K562 (cell line): ENCODE measurements around the gene CA6. TPM values are rescaled to one million over a fixed set of nuclear protein-coding genes. Genes with fewer than 3 reads are reported as not detected.

Source experiments
- ATAC-seq: fragments of 200-7000 bp; cut with Tn5 transposase; 3 replicates; pipeline ENCODE4 v1.9.1; 2020; ENCODE audit warnings: moderate library complexity
- BruUV-seq: library from RNA; stranded (reverse); fragments of 400-500 nt; replicated peaks from 2 replicates; lab custom pipeline; 2021; lab: Mats Ljungman, UMichigan
- CTCF ChIA-PET: fragments of 300-600 bp; formaldehyde crosslinking; extraction: SDS; loops from one replicate; lab custom pipeline; 2021; ENCODE audit warnings: low intra/inter-chr PET ratio; lab: Yijun Ruan, JAX
- POLR2A ChIA-PET: fragments of 300-600, 350-650 bp; sonication (Branson Sonifier 250); formaldehyde crosslinking; extraction: SDS; loops from one replicate; lab custom pipeline; 2021; ENCODE audit warnings: antibody characterized with exemption, inconsistent platforms; lab: Yijun Ruan, JAX
- DNase-seq, 4 experiments: peaks; one replicate each; pipeline versions ENCODE4 v3.0.0 to v3.0.0-alpha.2; 2011 to 2018; ENCODE audit warnings: low spot score in 3 of 4, mixed read lengths in 3 of 4; ENCODE audit errors: extremely low read depth in 1 of 4
- FAIRE-seq: peaks from 2 replicates; lab custom pipeline; 2011; peaks lifted over from hg19 to GRCh38; lab: Jason Lieb, UNC
- H2AFZ ChIP-seq: 2 replicates; pipeline ENCODE4 v1.6.0; 2011; ENCODE audit warnings: low read depth, low read length, control low read depth, inconsistent platforms
- H3K27ac ChIP-seq: fragments of 200-600 bp; 3 replicates; pipeline ENCODE4 v1.8.0; 2011; ENCODE audit warnings: low read depth, mild to moderate bottlenecking, control low read depth, inconsistent platforms, low read length, moderate library complexity, mixed read lengths; ENCODE audit errors: extremely low read depth
- H3K27me3 ChIP-seq, 2 experiments: fragments of 300-600 bp in 1 of 2; 2 replicates in 1 of 2; 3 replicates in 1 of 2; pipeline versions ENCODE4 v1.6.0 to v1.8.0; 2011; ENCODE audit warnings: inconsistent platforms in 2 of 2, low read length in 2 of 2, mild to moderate bottlenecking in 1 of 2, mixed read lengths in 1 of 2, moderate library complexity in 1 of 2; ENCODE audit not compliant: control insufficient read depth in 2 of 2, insufficient read depth in 2 of 2
- H3K36me3 ChIP-seq: fragments of 300-600 bp; 3 replicates; pipeline ENCODE4 v1.8.0; 2011; ENCODE audit warnings: mild to moderate bottlenecking, low read length, inconsistent platforms; ENCODE audit not compliant: control insufficient read depth, insufficient read depth
- H3K4me1 ChIP-seq, 2 experiments: fragments of 200-600 bp in 1 of 2; replicated peaks in 1 of 2; 2 replicates in 1 of 2; 3 replicates in 1 of 2; pipeline versions ENCODE4 v1.5.1 to v1.8.0; 2011; ENCODE audit warnings: inconsistent platforms in 2 of 2, low read length in 2 of 2, mild to moderate bottlenecking in 1 of 2, mixed read lengths in 1 of 2, moderate library complexity in 1 of 2; ENCODE audit not compliant: control insufficient read depth in 2 of 2, insufficient read depth in 2 of 2
- H3K4me2 ChIP-seq: 2 replicates; pipeline ENCODE4 v1.6.1; 2011; ENCODE audit warnings: low read length, control low read depth, inconsistent platforms, mixed read lengths; ENCODE audit not compliant: insufficient read depth
- H3K4me3 ChIP-seq: fragments of 200-600 bp; sonication (generic), shearing (Covaris generic); 2 replicates; pipeline ENCODE4 v1.5.1; 2016; ENCODE audit warnings: control low read depth, inconsistent platforms
- H3K79me2 ChIP-seq: fragments of 200-600 bp; 3 replicates; pipeline ENCODE4 v1.8.0; 2011; ENCODE audit warnings: low read length, inconsistent platforms; ENCODE audit not compliant: control insufficient read depth, insufficient read depth
- H3K9ac ChIP-seq, 2 experiments: 2 replicates each; pipeline versions ENCODE4 v1.6.0 to v1.6.1; 2011; ENCODE audit warnings: low read depth in 2 of 2, low read length in 2 of 2, control low read depth in 1 of 2, inconsistent platforms in 1 of 2, mild to moderate bottlenecking in 1 of 2, mixed read lengths in 1 of 2; ENCODE audit not compliant: insufficient read depth in 1 of 2
- H3K9me1 ChIP-seq: one replicate; pipeline ENCODE4 v1.6.0; 2011; ENCODE audit warnings: inconsistent platforms, mild to moderate bottlenecking, low read length, moderate library complexity; ENCODE audit not compliant: control insufficient read depth, insufficient read depth
- H3K9me3 ChIP-seq: replicated peaks from 2 replicates; pipeline ENCODE4 v1.5.1; 2011; ENCODE audit warnings: low read depth, low read length, inconsistent platforms; ENCODE audit not compliant: control insufficient read depth, insufficient read depth
- H4K20me1 ChIP-seq: replicated peaks from 2 replicates; pipeline ENCODE4 v1.6.1; 2011; ENCODE audit warnings: low read length, inconsistent platforms, mixed read lengths; ENCODE audit not compliant: control insufficient read depth, insufficient read depth
- CBX3 ChIP-seq, 2 experiments: IDR thresholded peaks; 1 replicate in 1 of 2; 2 replicates in 1 of 2; pipeline ENCODE4 v1.6.1; 2012; ENCODE audit warnings: inconsistent platforms in 2 of 2, low read length in 2 of 2, borderline replicate concordance in 1 of 2, control low read depth in 1 of 2
- CBX8 ChIP-seq: fragments of 200-600 bp; sonication (generic); IDR thresholded peaks from 2 replicates; pipeline ENCODE4 v1.6.1; 2012; ENCODE audit warnings: borderline replicate concordance, mixed run types, low read depth, mild to moderate bottlenecking, moderate library complexity, mixed read lengths, low read length, control low read depth, inconsistent platforms; ENCODE audit not compliant: poor library complexity, severe bottlenecking; ENCODE audit errors: extremely low read depth
- FOXK1 ChIP-seq: sonication (generic); formaldehyde crosslinking; IDR thresholded peaks from 2 replicates; pipeline ENCODE4 v1.8.0; 2022; ENCODE audit warnings: missing genetic modification reagents, mild to moderate bottlenecking, borderline replicate concordance
- FOXO4 ChIP-seq: fragments of 450-650 bp; formaldehyde crosslinking; IDR thresholded peaks from 2 replicates; pipeline ENCODE4 v1.4.0; 2020; ENCODE audit warnings: mild to moderate bottlenecking, moderate library complexity
- NR4A1 ChIP-seq, 2 experiments: fragments of 250-450 bp in 1 of 2; fragments of 450-650 bp in 1 of 2; sonication (Bioruptor Pico) in 1 of 2; IDR thresholded peaks; 2 replicates each; pipeline versions ENCODE4 v1.4.0 to v1.6.1; 2016 to 2020; ENCODE audit warnings: mild to moderate bottlenecking in 2 of 2, missing compliant biosample characterization in 1 of 2, missing genetic modification characterization in 1 of 2, moderate library complexity in 1 of 2
- PHF8 ChIP-seq: fragments of 200-600 bp; sonication (generic); IDR thresholded peaks from 2 replicates; pipeline ENCODE4 v1.6.1; 2012; ENCODE audit warnings: mixed run types, mild to moderate bottlenecking, inconsistent platforms, low read length, moderate library complexity, borderline replicate concordance
- PRPF4 ChIP-seq: fragments of 200-400 bp; formaldehyde crosslinking; IDR thresholded peaks from one replicate; pipeline ENCODE4 v1.6.1; 2017; ENCODE audit warnings: low read length, low read depth, mild to moderate bottlenecking; ENCODE audit not compliant: insufficient read depth, poor library complexity, severe bottlenecking
- RBM25 ChIP-seq: fragments of 200-400 bp; formaldehyde crosslinking; IDR thresholded peaks from 2 replicates; pipeline ENCODE4 v1.6.1; 2018; ENCODE audit warnings: low read length, low read depth, moderate library complexity; ENCODE audit not compliant: severe bottlenecking
- TFAM ChIP-seq: fragments of 250-450 bp; sonication (Bioruptor Pico); conservative IDR thresholded peaks from 2 replicates; pipeline ENCODE4 v1.5.0; 2021; ENCODE audit warnings: mild to moderate bottlenecking, moderate library complexity
- YY1 ChIP-seq, 3 experiments: IDR thresholded peaks; 2 replicates each; pipeline ENCODE4 v1.6.1; 2011; ENCODE audit warnings: low read length in 2 of 3, mild to moderate bottlenecking in 2 of 3, moderate library complexity in 2 of 3, borderline replicate concordance in 1 of 3, control low read depth in 1 of 3, low read depth in 1 of 3; ENCODE audit not compliant: insufficient read depth in 3 of 3, insufficient replicate concordance in 2 of 3, control insufficient read depth in 1 of 3, insufficient read length in 1 of 3; ENCODE audit errors: extremely low read depth in 1 of 3
- ZNF561 ChIP-seq: fragments of 450-650 bp; formaldehyde crosslinking; conservative IDR thresholded peaks from 2 replicates; pipeline ENCODE4 v1.4.0; 2020; ENCODE audit warnings: mild to moderate bottlenecking, moderate library complexity
- ZNF79 ChIP-seq: fragments of 250-450 bp; sonication (Bioruptor Pico); IDR thresholded peaks from 2 replicates; pipeline ENCODE4 v1.4.0; 2020; ENCODE audit warnings: low read depth, mild to moderate bottlenecking, moderate library complexity
- WGBS: fragments of 100-300 bp; shearing (Covaris generic); methylation state at CpG from one replicate; pipeline ENCODE4 v1.1.6; 2016; ENCODE audit warnings: low coverage, mixed read lengths; ENCODE audit not compliant: insufficient coverage; ENCODE audit errors: missing lambda C conversion rate; 5-methylcytosine and 5-hydroxymethylcytosine counted together
- in situ Hi-C: fragments of 300-500 bp; cut with MboI; formaldehyde crosslinking; loops from 4 replicates; pipeline ENCODE4 v1.15.0; 2018; ENCODE audit warnings: inconsistent platforms, mixed read lengths
- intact Hi-C: fragments of 100-400 bp; cut with micrococcal nuclease; formaldehyde crosslinking; loops from 2 replicates; pipeline ENCODE4 v1.14.2; 2022
- polyA plus RNA-seq, 8 experiments: library from polyadenylated mRNA; depleted of rRNA in 4 of 8; stranded (reverse) in 5 of 8; unstranded in 3 of 8; fragments of >200 nt; fragmentation: Nextera tagmentation in 2 of 8; fragmentation: Illumina TruSeq in 1 of 8; extraction: Ambion mirVana in 2 of 8; extraction: Trizol in 1 of 8; gene quantifications; 2 replicates each; pipeline versions ENCODE4 v1.2.1 to v1.2.3, GENCODE V29; 2011 to 2014; ENCODE audit warnings: inconsistent platforms in 1 of 8, missing spikeins in 1 of 8
- total RNA-seq, 7 experiments: library from RNA; depleted of rRNA in 6 of 7; stranded (reverse); fragments of >200 nt in 6 of 7; fragmentation: Illumina TruSeq in 2 of 7; extraction: Trizol in 2 of 7; gene quantifications; 2 replicates each; pipeline versions ENCODE4 v1.2.1 to v1.2.3, GENCODE V29; 2011 to 2021; ENCODE audit warnings: low replicate concordance in 1 of 7

The CA6 gene
- total and polyA plus RNA-seq, 9 of the 15 experiments (the other 6 are each of a cell fraction or from before 2014, with no cell fraction given) = not detected

DNA sequence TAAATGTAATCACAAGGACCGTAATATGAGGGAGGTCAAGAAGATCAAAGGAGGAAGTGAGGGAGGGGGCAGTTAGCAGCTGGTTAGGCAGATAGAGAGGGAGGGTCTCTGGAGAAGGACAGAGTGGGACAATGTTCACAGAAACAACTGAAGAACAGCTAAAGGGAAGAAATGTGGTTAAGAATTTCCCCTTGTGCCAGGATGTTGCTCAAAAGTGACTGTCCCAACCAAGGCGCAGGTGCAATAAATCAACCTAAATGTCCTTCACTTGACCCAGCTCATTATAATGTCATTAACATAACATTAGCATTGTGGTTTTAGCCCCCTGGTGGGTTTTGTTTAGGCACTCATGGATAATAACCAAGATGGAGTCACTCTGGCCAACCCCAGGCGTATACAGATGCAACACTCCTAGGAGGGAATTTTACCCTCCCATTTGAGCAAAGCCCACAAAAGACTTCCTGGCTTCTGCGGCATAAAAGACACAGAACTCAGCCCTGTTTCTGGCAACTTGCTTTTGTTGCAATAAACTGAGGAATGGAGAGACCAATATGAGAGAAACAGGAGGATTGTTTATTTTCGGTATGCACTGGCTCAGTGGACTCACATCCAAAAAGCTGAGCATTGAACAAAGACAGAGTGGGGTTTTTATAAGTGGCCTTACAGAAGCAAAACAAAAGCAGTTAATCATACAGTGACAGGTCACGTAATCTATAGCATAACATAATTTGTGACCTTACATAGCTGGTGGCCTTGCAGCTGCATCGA, 7.3 kb upstream of the CA6 start:
- ChIA-PET CTCF (no interaction called here), POLR2A (interaction anchor here (0.6 to 0.9 kb wide), 4 partner anchors 13 to 197 kb away, joined by 3 to 4 read pairs (median 3); no protein-coding TSS in a partner anchor)
- peaks cover 5% of the 10 kb centered on the region for H3K9me3 ChIP-seq
- no peaks in the 10 kb centered on the region for H3K36me3 ChIP-seq
- FAIRE-seq = no peak
- no peak overlapping the region for H3K4me2 ChIP-seq
- in situ Hi-C loops (no loop called here), intact Hi-C loops (no loop called here)
- BruUV-seq = no TSS peak
- DNase-seq = no peak
- no peaks in the 10 kb centered on the region for H3K79me2 ChIP-seq
- H3K4me1 ChIP-seq = peaks cover 0 to 6% of the 10 kb centered on the region in 2 experiments; a peak in 1 of 5 replicates
- H2AFZ ChIP-seq = no peak overlapping the region
- H3K9me1 ChIP-seq = no peaks in the 10 kb centered on the region
- H3K4me3 ChIP-seq = no peak overlapping the region
- H3K27me3 ChIP-seq = peaks cover 29 to 39% of the 10 kb centered on the region in 2 experiments
- no peak for ATAC-seq
- H3K27ac ChIP-seq = no peak overlapping the region
- 3% methylated on average over 7 of the region's 7 CpGs for WGBS
- no peaks in the 10 kb centered on the region; the same call in 1 of the 2 replicates for H4K20me1 ChIP-seq
- no peak overlapping the region for H3K9ac ChIP-seq
- TF ChIP-seq TFAM (CRISPR knock-in tag) (no peak), NR4A1 (CRISPR knock-in tag; IDR thresholded peaks at IDR 0.05) (no peak), NR4A1 (tag; IDR thresholded peaks at IDR 0.05) (peak; percentile 97), RBM25 (no peak), CBX3 (IDR thresholded peaks at IDR 0.05; ENCODE audit: borderline replicate concordance in 1 of 2, low read length in 2 of 2) (no peak), YY1 (IDR thresholded peaks at IDR 0.05; ENCODE audit: borderline replicate concordance in 1 of 3, control insufficient read depth in 1 of 3, extremely low read depth in 1 of 3, insufficient read depth in 3 of 3, insufficient read length in 1 of 3, insufficient replicate concordance in 2 of 3, low read depth in 1 of 3, low read length in 2 of 3) (no peak), ZNF79 (CRISPR knock-in tag) (no peak), ZNF561 (CRISPR knock-in tag) (no peak), PRPF4 (no peak), FOXK1 (CRISPR knock-in tag) (no peak), FOXO4 (CRISPR knock-in tag) (no peak), CBX8 (no peak), PHF8 (no peak)
